ENCODE results near the gene IL10. TPM values are rescaled to one million over a fixed set of nuclear protein-coding genes. Genes with fewer than 3 reads are reported as not detected.

IL10 gene
- polyA plus RNA-seq, 1 of the 3 experiments (the other 2 are of a cell fraction) = not detected

DNA sequence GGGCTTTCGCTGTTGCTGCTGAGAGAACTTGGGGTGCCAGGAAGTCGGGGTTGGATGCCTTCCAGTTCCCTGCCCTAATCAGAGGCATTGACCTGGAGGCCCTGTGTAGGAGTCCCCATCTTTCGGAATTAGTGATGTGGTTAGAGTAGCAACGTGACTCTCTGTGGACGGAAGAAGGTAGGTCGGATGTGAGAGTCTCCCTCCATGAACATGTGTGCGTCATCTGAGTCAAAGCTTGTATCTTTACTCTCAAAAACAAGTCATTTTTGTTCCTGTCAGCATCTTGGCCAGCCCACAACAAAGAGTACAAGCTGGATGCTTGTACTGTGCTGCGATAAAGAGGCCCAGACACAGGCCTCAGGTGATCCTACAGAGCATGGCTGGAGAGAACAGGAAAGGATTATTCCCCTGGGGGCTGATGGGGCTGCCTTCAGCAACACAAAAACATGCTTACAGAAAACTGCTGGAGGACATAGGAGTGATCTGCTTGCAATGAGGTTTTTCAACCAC lies 31.0 kb upstream of the IL10 start:
- 60% methylated on average over 8 of the region's 8 CpGs for WGBS (ENCODE audit: low lambda C conversion rate)
- TF ChIP-seq FOXM1 (IDR thresholded peaks at IDR 0.05; ENCODE audit: low read depth) = no peak
- TF ChIP-seq GABPA (IDR thresholded peaks at IDR 0.05; ENCODE audit: low read depth) = no peak
- no peak for TF ChIP-seq RXRA (IDR thresholded peaks at IDR 0.05; ENCODE audit: borderline replicate concordance, low read depth)
- no peak for TF ChIP-seq MXI1 (IDR thresholded peaks at IDR 0.05; ENCODE audit: low read depth, low read length)
- TF ChIP-seq SIN3A (IDR thresholded peaks at IDR 0.05; ENCODE audit: borderline replicate concordance, low read depth, low read length) = no peak
- no peak for TF ChIP-seq JUND (IDR thresholded peaks at IDR 0.05)
- no peak for TF ChIP-seq TCF12 (IDR thresholded peaks at IDR 0.05)
- TF ChIP-seq, protein P1, sequence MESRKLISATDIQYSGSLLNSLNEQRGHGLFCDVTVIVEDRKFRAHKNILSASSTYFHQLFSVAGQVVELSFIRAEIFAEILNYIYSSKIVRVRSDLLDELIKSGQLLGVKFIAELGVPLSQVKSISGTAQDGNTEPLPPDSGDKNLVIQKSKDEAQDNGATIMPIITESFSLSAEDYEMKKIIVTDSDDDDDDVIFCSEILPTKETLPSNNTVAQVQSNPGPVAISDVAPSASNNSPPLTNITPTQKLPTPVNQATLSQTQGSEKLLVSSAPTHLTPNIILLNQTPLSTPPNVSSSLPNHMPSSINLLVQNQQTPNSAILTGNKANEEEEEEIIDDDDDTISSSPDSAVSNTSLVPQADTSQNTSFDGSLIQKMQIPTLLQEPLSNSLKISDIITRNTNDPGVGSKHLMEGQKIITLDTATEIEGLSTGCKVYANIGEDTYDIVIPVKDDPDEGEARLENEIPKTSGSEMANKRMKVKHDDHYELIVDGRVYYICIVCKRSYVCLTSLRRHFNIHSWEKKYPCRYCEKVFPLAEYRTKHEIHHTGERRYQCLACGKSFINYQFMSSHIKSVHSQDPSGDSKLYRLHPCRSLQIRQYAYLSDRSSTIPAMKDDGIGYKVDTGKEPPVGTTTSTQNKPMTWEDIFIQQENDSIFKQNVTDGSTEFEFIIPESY (IDR thresholded peaks at IDR 0.05; ENCODE audit: borderline replicate concordance, low read depth) = no peak
- TF ChIP-seq, protein P2, sequence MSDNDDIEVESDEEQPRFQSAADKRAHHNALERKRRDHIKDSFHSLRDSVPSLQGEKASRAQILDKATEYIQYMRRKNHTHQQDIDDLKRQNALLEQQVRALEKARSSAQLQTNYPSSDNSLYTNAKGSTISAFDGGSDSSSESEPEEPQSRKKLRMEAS (IDR thresholded peaks at IDR 0.05; ENCODE audit: low read depth) = no peak
- no peak for TF ChIP-seq RFX5 (IDR thresholded peaks at IDR 0.05; ENCODE audit: low read length)
- TF ChIP-seq GATA2 (CRISPR knock-in tag; IDR thresholded peaks at IDR 0.05) = no peak
- TF ChIP-seq TEAD4 (IDR thresholded peaks at IDR 0.05; ENCODE audit: borderline replicate concordance, insufficient read depth) = no peak
- TF ChIP-seq FOXJ3 (CRISPR knock-in tag; IDR thresholded peaks at IDR 0.05) = no peak
- TF ChIP-seq NRF1 (IDR thresholded peaks at IDR 0.05; ENCODE audit: low read depth, low read length) = no peak
- no peak for TF ChIP-seq YY1 (IDR thresholded peaks at IDR 0.05; ENCODE audit: low read depth)
- TF ChIP-seq, protein P3, sequence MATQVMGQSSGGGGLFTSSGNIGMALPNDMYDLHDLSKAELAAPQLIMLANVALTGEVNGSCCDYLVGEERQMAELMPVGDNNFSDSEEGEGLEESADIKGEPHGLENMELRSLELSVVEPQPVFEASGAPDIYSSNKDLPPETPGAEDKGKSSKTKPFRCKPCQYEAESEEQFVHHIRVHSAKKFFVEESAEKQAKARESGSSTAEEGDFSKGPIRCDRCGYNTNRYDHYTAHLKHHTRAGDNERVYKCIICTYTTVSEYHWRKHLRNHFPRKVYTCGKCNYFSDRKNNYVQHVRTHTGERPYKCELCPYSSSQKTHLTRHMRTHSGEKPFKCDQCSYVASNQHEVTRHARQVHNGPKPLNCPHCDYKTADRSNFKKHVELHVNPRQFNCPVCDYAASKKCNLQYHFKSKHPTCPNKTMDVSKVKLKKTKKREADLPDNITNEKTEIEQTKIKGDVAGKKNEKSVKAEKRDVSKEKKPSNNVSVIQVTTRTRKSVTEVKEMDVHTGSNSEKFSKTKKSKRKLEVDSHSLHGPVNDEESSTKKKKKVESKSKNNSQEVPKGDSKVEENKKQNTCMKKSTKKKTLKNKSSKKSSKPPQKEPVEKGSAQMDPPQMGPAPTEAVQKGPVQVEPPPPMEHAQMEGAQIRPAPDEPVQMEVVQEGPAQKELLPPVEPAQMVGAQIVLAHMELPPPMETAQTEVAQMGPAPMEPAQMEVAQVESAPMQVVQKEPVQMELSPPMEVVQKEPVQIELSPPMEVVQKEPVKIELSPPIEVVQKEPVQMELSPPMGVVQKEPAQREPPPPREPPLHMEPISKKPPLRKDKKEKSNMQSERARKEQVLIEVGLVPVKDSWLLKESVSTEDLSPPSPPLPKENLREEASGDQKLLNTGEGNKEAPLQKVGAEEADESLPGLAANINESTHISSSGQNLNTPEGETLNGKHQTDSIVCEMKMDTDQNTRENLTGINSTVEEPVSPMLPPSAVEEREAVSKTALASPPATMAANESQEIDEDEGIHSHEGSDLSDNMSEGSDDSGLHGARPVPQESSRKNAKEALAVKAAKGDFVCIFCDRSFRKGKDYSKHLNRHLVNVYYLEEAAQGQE (IDR thresholded peaks at IDR 0.05; ENCODE audit: low read depth, low read length) = no peak
- H3K79me2 ChIP-seq (ENCODE audit: insufficient read depth) = no peaks in the 10 kb centered on the region

More for the DNA sequence above, 31.0 kb upstream of the IL10 start:
- CTCF ChIA-PET = interaction anchor here (0.5 to 2.9 kb wide), 4 partner anchors 15 to 109 kb away, joined by 3 to 23 read pairs (median 3); no protein-coding TSS in a partner anchor
- Histone ChIP-seq H3K27ac (ENCODE audit: low read depth in 2 of 2, low read length in 1 of 2) (no peak overlapping the region; a peak in 1 of 4 replicates), H3K4me2 (no peak overlapping the region), H3K4me3 (ENCODE audit: low read depth in 2 of 2, low read length in 1 of 2) (no peak overlapping the region), H3F3A (replicated peaks; ENCODE audit: insufficient read depth) (no peaks in the 10 kb centered on the region), H4K20me1 (ENCODE audit: insufficient read depth) (no peaks in the 10 kb centered on the region), H3K36me3 (replicated peaks in 1 of 2; ENCODE audit: control insufficient read depth in 1 of 2, insufficient read depth in 2 of 2, low read length in 1 of 2) (no peaks in the 10 kb centered on the region), H3K27me3 (ENCODE audit: insufficient read depth) (peaks cover 17% of the 10 kb centered on the region; the same call in 1 of the 2 replicates), H3K4me1 (ENCODE audit: control insufficient read depth in 1 of 2, insufficient read depth in 2 of 2, low read depth in 1 of 2, low read length in 1 of 2) (peaks cover 0 to 26% of the 10 kb centered on the region in 2 experiments; a peak in 2 of 4 replicates), H3K9me2 (no peaks in the 10 kb centered on the region), H3K9me3 (no peaks in the 10 kb centered on the region), H3K9ac (no peak overlapping the region), H2AFZ (ENCODE audit: low read depth) (no peak overlapping the region)
- DNase-seq = no peak
- POLR2A ChIA-PET = no interaction called here
